NCI-H128 (cell line): ENCODE measurements around the gene SMIM5.

Experiments used
- DNase-seq: peaks from one replicate; lab custom pipeline; 2025; ENCODE audit not compliant: unreplicated experiment; lab: John Stamatoyannopoulos, UW

The SMIM5 gene

DNA sequence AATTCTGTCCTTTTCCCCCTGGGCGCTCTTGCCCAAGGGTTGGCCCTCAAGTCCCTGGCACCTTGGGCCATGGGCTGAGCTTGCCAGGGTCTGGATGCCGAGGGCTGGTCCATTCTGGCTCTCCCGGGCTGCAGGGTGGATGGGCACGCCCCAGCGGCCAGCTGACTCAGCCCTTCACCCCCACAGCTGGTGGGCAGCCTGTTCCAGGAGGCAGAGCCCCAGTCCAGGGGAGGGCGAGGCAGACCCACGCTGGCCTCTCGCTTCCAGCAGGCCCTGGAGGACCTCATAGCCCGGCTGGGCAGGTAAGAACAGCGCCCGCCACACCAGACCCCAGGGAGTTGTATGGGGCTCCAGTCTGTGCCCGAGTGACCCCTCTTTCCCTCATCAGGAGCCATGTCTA lies 30.6 kb upstream of the SMIM5 start:
- DNase-seq = no peak

DNA sequence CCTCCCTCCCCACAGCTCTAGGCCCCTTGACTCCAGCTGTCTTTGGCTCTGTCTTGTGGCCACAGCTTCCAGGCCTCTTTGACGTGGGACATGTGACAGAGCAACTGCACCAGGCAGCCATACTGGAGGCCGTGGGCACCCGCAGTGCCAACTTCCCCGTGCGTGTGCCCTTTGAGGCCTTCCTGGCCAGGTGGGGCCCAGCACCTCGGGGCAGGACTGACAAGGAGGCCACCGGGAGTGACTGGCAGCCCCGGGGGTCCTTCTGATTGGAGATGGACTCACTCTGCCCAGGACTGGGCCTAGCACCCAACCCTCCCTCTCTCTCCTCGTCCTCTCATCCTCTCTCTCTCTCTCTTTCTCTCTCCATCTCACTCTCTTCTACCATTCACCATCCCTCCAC lies 30.1 kb upstream of the SMIM5 start:
- no peak for DNase-seq

DNA sequence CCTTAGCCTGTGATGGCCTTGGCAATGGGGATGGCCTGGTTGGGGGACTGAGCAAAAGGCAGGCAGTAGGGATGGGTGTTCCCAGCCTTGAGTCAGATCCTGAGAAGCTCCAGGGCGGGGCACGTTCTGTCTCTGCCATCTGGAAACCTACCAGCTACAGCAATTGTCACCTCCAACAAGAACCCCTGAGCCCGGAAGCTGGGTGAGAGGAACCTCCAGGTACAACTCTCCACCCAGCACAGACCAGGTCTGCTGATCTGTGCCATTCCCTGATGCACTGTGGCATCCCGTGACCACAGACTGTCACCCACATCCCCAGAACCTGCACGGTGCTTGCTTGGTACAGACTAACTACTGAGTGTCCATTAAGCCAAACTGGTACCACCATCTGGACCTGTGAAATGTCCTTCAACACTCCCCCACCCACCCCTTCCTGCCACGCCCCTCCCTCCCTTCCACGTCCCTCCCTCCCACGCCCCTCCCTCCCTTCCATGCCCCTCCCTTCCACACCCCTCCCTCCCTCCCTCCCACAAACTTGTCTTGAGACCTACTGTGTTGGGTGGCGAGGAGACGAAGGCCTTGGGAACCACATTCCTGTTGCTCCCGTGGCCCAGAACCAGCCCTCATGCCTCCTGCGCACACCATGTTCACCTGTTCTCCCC lies 29.1 kb upstream of the SMIM5 start:
- DNase-seq = no peak

DNA sequence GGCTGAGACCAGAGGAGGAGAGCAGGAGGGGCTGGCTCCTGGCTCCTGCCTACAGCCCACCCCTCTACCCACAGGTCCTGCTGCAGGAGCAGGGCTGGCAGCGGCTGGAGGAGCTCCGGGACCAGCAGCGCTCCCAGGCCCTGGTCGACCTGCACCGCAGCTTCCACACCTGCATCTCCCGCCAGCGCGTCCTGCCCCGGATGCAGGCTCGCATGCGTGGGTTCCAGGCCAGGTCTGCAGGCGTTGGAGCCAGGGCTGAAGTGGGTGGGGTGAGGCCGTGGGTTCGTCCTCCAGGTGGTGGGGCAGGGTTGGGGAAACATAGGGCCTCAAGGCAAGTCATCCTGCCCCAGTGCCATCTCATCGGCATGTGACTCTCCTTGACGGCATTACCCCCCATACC lies 27.4 kb upstream of the SMIM5 start:
- no peak for DNase-seq

DNA sequence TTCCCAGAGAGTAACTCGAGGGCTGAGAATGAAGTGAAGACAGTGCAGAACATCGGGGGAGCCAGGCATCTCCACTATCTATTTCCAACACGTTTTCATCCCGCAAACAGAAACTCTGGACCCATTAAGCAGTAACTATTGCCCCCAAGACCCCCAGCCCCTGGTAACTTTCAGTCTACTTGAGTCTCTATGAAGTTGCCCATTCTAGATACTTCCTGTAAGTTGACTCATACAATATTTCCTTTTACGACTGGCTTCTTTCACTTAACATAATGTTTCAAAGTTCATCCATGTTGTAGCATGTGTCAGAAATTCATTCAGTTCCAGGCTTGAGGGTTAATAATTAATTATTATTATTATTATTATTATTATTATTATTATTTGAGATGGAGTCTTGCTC lies 26.1 kb upstream of the SMIM5 start:
- DNase-seq = no peak

DNA sequence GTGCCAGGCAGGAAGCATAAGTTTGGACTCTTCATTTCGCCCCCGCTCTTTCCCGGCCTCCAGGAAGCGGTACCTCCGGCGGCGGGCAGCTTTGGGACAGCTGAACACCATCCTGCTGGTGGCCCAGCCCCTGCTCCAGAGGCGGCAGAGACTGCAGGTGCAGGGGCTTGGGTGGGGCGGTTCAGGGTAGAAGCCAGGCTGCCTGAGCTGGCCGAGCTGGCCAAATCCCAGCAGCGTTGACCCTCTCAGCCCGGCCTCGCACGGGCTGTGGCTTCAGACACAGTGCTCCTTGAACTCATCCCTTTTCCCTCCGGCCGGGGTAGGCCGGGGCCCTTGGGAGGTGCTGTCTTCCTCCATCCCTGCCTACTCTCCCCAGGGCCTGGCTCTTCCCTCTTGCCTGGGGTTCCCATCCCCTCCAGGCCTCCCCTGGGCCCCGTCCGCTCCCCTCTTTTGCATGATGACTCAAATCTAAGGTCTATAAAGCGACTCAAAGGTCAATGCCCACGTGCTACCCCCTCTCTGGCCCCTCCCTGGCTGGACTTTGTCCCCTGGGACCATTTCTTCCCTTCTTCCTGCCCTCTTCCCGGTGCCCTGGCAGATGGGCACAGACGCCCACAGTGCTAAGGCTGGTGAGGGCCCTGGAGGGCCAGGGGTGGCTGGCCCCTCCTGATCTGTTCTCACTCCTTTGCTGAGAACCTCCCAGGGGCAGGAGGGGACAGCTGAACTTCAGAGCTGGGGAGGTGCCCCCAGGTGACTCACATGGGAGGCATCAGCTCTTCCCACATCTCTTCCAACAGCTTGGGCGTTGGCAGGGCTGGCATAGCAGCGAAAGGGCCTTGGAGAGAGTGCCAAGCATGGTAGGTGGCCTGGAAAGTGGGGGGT lies 22.9 kb upstream of the SMIM5 start:
- DNase-seq = no peak

DNA sequence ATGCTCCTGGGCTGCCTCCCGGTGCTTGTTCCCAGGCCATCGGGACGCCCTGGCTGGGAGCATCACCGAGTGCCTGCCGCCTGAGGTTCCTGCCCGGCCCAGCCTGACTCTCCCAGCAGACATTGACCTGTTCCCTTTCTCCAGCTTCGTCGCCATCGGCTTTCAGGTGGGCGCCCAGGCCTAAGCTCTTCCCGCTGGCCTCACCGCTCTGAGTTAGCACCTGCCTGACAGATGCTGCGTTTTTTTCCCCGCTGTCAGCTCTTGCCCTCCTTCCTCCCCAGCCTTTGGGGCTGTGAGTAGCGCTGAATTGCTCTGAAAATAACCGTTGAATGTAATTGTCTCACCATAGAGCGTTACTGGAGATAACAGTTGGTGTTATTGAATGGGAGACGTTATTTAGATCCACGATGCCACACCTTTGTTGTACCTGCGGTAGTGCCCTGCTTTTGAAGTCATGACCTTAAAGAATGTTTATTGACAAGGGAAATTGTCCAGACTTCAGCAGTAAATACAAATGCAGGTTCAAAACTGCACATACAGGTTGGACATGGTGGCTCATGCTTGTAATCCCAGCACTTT lies 21.3 kb upstream of the SMIM5 start:
- no peak for DNase-seq

DNA sequence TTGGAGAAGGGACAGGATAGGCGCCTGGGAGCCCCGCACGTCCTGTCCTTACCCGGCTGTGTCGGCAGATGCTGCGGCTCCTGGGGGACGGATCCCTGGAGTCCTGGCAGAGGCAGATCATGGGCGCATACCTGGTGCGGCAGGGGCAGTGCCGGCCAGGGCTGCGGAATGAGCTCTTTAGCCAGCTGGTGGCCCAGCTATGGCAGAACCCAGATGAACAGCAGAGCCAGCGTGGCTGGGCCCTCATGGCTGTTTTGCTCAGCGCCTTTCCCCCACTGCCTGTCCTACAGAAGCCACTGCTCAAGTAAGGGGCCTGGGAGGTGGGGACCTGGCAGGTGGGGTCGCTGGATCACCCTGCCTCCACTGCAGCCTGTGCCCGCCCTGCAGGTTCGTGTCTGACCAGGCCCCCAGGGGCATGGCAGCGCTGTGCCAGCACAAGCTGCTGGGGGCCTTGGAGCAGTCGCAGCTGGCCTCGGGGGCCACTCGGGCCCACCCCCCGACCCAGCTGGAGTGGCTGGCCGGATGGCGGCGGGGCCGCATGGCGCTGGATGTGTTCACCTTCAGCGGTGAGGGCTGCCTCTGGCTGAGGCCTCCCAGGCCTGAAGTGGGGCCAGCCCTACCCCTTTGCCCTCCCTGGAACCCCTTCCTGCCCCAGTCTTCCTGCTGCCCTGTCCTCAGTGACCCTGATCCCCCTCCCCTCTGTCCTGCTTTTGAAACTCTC lies 20.2 kb upstream of the SMIM5 start:
- no peak for DNase-seq

DNA sequence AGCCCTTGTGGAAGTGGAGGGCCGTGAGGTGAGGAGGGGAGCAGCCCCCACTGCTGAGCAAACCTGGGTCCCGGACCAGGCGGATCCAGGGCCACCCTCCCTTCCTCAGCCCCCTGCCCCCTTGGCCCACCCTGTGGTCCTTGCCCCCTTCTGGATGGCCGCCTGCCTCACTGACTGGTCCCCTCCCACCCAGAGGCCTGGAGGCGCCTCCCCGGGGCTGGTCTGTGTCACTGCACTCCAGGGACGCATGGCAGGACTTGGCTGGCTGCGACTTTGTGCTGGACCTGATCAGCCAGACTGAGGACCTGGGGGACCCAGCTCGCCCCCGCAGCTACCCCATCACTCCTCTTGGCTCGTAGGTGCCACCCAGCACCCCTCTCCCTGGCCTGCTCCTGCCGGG lies 19.2 kb upstream of the SMIM5 start:
- DNase-seq = no peak

DNA sequence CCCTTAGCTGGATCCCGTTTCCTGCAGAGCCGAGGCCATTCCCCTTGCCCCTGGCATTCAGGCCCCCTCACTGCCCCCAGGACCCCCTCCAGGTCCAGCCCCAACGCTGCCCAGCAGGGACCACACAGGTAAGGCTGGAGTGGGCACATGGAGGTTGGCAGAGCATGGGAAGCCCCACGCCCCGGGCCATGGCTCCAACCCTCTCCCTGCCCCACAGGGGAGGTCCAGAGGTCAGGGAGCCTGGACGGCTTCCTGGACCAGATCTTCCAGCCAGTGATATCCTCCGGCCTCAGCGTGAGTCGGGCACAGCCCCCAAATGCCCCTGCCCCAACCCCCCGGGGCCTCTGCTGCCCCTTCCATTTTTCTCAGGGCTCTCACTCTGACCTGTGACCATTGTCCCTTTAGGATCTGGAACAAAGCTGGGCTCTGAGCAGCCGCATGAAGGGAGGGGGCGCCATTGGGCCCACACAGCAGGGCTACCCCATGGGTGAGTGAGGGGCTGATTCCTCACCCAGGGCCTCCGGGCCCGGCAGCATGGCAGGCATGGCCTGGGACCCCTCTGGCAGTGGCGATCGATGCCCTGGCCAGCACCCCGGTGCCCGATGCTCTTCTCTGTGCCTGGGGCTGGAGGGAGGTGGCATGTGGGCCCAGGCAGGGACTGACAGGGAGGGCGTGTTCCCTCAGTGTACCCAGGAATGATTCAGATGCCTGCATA lies 18.5 kb upstream of the SMIM5 start:
- no peak for DNase-seq

DNA sequence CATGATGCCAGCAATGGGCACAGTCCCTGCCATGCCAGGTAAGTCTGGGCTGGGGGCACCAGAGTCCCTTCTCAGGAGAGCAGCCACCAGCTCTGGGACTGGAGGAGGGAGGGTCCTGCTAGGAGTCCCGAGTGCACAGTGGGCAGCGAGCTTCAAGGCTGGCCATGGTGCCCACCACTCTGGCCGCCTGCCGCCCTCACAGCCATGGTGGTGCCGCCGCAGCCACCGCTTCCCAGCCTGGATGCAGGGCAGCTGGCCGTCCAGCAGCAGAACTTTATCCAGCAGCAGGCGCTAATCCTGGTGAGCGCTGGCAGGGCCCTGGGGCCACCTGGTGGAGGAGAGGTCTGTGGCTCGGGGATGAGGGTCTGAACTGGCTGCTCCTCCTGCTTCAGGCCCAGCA lies 17.9 kb upstream of the SMIM5 start:
- DNase-seq = no peak

DNA sequence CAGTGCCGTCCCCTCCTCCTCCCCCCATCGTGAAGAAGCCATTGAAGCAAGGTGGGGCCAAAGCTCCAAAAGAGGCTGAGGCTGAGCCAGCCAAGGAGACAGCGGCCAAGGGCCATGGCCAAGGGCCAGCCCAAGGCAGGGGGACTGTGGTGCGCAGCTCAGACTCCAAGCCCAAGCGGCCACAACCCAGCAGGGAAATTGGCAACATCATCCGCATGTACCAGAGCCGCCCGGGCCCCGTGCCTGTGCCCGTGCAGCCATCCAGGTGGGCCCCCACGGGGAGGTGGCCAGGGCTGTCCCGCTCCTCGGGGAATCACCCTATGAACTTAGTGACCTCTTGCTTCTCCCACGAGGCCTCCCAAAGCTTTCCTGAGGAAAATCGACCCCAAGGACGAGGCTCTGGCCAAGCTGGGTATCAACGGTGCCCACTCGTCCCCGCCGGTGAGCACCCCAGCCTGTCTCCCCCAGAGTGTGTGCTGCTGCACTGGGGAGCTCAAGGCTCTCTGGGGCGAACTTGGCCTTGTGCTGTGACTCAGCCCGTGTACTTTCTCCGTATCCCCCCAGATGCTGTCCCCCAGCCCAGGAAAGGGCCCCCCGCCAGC lies 16.6 kb upstream of the SMIM5 start:
- no peak for DNase-seq

DNA sequence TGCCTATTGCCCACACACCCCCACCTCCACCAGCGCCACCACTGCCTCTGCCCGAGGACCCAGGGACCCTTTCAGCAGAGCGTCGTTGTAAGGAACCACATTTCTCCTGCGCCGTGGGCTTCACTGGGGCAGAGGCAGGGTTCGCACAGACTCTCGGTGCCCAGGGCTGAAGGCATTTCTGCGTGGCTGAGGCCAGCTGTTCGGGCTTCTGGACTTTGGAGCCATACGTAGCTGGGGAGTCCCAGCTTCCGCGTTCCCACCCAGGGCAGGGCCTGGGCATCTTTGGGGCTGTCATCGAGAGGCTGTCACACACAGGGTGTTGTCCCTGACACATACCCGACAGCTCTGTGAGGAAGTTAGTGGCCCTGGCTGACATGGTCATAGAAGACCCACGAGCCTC lies 16.0 kb upstream of the SMIM5 start:
- no peak for DNase-seq

DNA sequence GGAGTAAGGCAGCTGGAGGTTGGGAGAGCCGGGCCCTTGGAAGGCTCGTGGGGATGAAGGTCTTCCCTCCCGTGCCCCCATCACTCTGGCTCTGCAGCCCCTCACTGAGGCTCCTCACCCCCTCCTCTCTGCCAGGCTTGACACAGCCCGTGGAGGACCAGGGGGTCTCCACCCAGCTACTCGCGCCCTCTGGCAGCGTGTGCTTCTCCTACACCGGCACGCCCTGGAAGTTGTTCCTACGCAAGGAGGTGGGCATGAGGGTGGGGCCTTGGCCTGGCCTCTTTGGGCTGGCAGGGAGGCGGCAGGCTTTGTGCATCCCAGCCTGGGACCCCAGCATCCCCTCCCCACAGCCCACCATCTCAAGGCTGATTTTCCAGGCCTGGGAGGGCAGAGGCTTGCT lies 15.6 kb upstream of the SMIM5 start:
- DNase-seq = no peak

DNA sequence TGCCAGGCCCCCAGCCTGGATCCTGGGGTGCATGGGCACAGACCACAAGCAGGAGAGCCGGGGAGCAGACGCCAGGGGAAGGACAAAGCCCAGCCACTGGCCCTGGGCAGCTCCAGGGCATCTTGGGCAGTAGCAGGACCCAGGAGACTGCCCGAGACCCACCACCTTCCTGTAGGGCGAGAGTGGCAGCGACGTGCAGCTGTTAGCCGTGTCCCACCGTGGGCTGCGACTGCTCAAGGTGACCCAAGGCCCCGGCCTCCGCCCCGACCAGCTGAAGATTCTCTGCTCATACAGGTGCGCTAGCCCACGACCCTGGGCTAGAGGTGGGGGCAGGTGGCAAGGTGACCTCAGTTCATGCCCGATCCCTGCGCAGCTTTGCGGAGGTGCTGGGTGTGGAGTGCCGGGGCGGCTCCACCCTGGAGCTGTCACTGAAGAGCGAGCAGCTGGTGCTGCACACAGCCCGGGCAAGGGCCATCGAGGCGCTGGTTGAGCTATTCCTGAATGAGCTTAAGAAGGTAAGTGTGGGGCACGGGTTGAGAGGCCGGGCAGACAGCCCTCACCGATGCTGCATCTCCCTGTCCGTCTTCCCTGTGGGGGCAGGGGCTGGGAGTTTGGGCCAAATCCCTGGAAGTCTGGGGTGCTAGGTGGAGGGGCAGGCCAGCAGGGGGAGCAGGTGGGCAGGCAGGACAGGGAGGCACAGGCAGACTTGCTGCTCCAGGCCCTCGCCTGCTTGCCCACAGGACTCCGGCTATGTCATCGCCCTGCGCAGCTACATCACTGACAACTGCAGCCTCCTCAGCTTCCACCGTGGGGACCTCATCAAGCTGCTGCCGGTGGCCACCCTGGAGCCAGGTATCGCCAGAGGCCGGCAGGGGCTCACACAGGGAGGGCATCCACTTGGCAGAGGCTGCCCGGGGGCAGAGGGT lies 13.5 kb upstream of the SMIM5 start:
- no peak for DNase-seq

DNA sequence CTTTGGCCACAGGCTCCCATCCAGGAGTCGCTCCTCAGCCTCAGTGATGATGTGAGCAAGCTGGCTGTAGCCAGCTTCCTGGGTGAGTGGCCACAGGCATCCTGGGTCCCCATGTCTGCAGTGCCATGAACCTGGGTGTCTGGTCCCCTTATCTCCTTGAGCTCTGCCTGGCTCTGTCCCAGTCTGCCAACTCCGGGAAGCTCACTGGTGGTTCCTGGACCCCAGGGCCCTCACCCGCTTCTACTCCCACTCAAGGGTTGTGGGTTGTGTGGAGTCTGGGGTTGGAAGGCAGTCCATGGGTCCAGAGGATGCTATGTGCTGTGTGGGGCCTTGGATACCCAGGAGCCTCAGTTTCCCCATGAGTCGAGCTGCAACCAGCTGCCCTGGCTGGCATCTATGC lies 11.7 kb upstream of the SMIM5 start:
- DNase-seq = no peak

DNA sequence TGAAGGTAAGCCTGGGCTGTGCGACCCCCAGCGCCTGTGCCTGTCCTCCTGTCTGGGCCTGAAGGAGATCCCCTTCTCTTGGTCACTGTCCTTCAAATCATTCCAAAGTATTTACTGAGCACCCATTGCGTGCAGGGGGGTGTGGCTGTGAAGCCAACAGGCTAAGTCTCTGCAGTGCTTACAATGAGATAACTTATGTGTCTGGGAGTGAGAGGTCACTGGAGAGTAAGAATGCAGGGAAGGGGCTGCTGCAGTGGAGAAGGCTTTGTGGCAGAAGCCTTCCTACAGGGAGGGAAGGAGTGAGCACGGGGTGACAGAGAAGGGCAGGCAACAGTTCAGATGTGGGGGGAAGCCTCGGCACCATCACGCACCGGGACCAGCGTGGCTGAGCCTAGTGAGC lies 11.2 kb upstream of the SMIM5 start:
- no peak for DNase-seq

DNA sequence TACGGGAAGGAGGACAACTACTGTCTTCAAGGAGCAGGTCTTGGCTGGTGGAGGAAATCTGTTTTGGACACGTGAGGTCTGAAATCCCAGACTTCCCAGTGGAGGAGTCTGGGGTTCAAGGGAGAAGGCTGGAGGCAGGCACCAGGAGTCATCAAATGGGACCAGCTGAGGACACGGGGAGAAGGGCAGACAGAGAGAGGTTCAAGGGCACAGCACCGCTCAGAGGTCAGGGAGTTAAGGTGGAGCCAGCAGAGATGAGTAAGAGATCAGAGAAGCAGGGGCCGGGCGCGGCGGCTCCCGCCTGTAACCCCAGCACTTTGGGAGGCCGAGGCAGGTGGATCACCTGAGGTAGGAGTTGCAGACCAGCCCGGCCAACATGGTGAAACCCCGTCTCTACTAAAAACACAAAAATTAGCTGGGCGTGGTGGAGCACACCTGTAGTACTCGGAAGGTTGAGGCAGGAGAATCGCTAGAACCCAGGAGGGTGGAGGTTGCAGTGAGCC lies 10.4 kb upstream of the SMIM5 start:
- no peak for DNase-seq

DNA sequence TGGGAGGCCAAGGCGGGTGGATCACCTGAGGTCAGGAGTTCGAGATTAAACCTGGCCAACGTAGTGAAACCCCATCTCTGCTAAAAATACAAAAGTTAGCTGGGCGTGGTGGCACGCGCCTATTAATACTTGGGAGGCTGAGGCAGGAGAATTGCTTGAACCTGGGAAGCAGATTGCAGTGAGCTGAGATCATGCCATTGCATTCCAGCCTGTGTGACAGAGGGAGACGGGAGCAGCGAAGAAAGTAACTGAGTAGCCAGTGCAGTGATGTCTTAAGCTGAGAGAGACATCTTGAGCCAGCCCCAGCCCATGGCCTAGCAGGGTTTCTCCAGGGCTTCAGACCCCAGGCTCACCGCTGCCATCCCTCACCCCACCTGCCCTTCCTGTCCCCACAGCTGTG lies 9.8 kb upstream of the SMIM5 start:
- DNase-seq = no peak
